Activated naive CD4-positive, alpha-beta T cell treated with anti-CD3 and anti-CD28 coated beads for 36 hours (primary cell): ENCODE measurements around the gene CARHSP1. TPM values are rescaled to one million over a fixed set of nuclear protein-coding genes. Genes with fewer than 3 reads are reported as not detected.
A peak's percentile ranks its signal among the peaks of the same experiment; 100 is the strongest.

Source experiments
- CTCF ChIA-PET: fragments of 350-600 bp; sonication (Branson Sonifier 250); formaldehyde crosslinking; loops from one replicate; lab custom pipeline; 2021; ENCODE audit warnings: antibody characterized with exemption; lab: Charles Lee
- DNase-seq: peaks from one replicate; pipeline ENCODE4 v3.0.0-alpha.2; 2020
- H3K27ac Mint-ChIP-seq: one replicate; pipeline ENCODE4 v1.8.0; 2021; ENCODE audit warnings: mild to moderate bottlenecking, mixed read lengths
- H3K27me3 Mint-ChIP-seq: one replicate; pipeline ENCODE4 v1.8.0; 2021; ENCODE audit warnings: low read depth, mixed read lengths
- H3K36me3 Mint-ChIP-seq: one replicate; pipeline ENCODE4 v1.8.0; 2021; ENCODE audit warnings: low read depth, mixed read lengths
- H3K4me1 Mint-ChIP-seq: one replicate; pipeline ENCODE4 v1.8.0; 2021; ENCODE audit warnings: low read depth, mixed read lengths
- H3K4me3 Mint-ChIP-seq: one replicate; pipeline ENCODE4 v1.8.0; 2021; ENCODE audit warnings: mild to moderate bottlenecking, moderate library complexity, mixed read lengths
- H3K9me3 Mint-ChIP-seq: one replicate; pipeline ENCODE4 v1.8.0; 2021; ENCODE audit warnings: mixed read lengths
- intact Hi-C: fragments of 100-400 bp; cut with micrococcal nuclease; formaldehyde crosslinking; loops from one replicate; pipeline ENCODE4 v1.15.1; 2023
- total RNA-seq, 2 experiments: library from RNA; stranded (reverse); gene quantifications; one replicate each; pipeline ENCODE4 v1.2.3, GENCODE V29; 2021

Gene CARHSP1
- total RNA-seq, 2 experiments from 2014 or later, result 46.5 to 49.6 TPM

DNA sequence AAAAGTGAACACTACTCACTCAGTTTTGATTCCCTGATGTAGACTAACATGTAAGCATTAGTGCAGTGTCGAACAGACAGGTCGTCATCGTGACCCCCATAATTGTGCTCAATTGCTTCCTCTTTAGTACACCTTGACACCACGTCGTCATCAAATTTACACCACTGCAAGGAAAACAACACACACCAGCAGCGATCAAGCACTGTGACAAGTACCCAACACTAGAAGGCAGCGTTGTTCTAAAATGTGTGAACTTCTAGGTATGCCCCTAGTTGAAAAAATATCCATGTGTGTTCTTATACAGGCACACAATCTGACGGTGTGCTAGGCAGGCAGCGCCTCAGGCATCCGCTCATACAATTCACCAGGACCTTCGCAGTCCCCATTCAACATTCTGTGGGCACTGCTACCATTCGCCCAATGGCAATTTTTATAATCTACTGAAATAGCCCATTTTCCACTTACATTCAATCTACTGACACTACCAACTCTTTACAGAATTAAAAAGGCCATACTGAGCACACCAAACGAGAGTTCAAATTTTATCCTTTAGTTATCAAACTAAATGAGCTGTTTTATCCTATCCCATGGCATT, 36.5 kb upstream of the CARHSP1 start:
- intact Hi-C loops, result loop anchor here (1.0 to 5.0 kb wide), 2 partner anchors 31 to 102 kb away; no protein-coding TSS in a partner anchor
- H3K36me3 Mint-ChIP-seq, result peaks cover 48% of the 10 kb centered on the region
- peak; percentile 26 for DNase-seq
- H3K27ac Mint-ChIP-seq, result no peak overlapping the region
- peaks cover 14% of the 10 kb centered on the region for H3K4me1 Mint-ChIP-seq
- H3K9me3 Mint-ChIP-seq, result no peaks in the 10 kb centered on the region
- H3K4me3 Mint-ChIP-seq, result no peak overlapping the region
- no peaks in the 10 kb centered on the region for H3K27me3 Mint-ChIP-seq
- CTCF ChIA-PET, result interaction anchor here (1.3 kb wide), 2 partner anchors 30 to 41 kb away, joined by 3 to 14 read pairs; no protein-coding TSS in a partner anchor

DNA sequence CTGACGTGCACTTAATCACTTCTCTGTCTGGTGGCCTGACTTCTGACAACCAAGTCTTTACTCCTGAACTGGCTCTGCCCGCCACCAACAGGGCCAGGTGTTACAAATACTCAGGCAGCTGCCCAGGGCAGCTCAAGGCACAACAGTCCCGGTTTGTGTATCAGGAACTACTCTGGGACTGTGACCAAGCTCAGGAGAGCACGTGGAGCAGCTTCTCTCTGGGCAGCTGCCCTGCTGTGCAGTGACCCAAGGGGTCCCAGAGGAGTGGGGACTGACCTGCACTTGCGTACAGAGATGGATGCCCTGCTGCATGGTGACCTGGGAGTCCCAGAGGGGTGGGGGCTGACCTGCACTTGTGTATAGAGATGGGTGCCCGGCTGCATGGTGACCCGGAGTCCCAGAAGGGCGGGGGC, 35.2 kb upstream of the CARHSP1 start:
- CTCF ChIA-PET, result interaction anchor here (0.9 to 1.5 kb wide), 3 partner anchors 10 to 105 kb away, joined by 3 to 5 read pairs (median 3); no protein-coding TSS in a partner anchor
- no peaks in the 10 kb centered on the region for H3K27me3 Mint-ChIP-seq
- H3K4me1 Mint-ChIP-seq, result peaks cover 7% of the 10 kb centered on the region
- no peaks in the 10 kb centered on the region for H3K9me3 Mint-ChIP-seq
- intact Hi-C loops, result no loop called here
- no peak overlapping the region for H3K4me3 Mint-ChIP-seq
- no peak for DNase-seq
- H3K27ac Mint-ChIP-seq, result no peak overlapping the region
- H3K36me3 Mint-ChIP-seq, result peaks cover 53% of the 10 kb centered on the region

DNA sequence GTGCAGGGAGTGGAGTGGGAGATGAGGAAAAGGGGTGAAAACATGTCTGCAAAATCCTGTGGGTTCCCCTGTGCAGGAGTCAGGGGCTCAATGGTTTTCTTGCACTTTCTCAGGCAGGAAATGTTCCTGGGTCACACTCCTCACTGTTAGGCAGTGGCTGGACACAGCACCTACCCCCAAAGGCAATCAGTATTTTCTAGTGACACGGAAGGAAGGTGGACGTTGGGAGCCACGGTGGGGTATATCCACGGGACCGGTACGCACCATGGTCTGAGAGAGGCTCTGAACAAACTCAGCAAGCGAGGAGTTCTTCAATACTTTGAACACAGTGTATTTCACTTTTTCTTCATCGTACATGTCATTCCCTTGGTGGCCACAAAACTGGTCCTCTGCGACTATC, 34.2 kb upstream of the CARHSP1 start:
- Mint-ChIP-seq H3K36me3 (peaks cover 56% of the 10 kb centered on the region), H3K4me3 (no peak overlapping the region), H3K27me3 (no peaks in the 10 kb centered on the region), H3K9me3 (no peaks in the 10 kb centered on the region), H3K4me1 (peaks cover 7% of the 10 kb centered on the region), H3K27ac (no peak overlapping the region)
- intact Hi-C loops, result no loop called here
- CTCF ChIA-PET, result interaction anchor here (2.2 kb wide), 1 partner anchor 33 kb away, joined by 14 read pairs; no protein-coding TSS in a partner anchor
- no peak for DNase-seq

DNA sequence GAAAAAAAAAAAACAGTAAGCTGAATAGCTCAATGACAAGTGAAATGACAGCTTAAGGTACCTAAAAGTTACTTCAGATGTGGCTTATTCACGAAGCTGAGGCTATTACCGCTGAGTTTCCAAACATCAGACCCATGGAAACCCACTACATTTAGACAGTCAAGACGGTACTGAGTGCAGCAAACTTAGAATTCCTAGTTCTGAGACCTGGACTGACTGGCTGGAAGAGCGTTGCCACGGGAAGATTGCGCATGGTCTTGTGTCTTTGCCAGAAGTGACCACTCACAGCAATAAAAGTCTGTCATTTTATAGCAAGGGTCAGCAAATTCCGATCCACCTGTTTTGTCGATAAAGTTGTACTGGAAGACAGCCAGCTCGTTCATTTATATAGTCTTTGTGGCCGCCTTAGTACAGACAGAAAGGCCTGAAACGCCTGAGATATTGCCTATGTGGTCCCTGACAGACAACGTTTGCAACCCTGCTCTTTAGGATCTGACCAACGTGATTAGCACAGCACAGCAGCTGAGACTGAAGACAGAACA, 32.6 kb upstream of the CARHSP1 start:
- CTCF ChIA-PET, result interaction anchor here (0.8 to 2.2 kb wide), 4 partner anchors 12 to 111 kb away, joined by 3 to 14 read pairs (median 7); no protein-coding TSS in a partner anchor

DNA sequence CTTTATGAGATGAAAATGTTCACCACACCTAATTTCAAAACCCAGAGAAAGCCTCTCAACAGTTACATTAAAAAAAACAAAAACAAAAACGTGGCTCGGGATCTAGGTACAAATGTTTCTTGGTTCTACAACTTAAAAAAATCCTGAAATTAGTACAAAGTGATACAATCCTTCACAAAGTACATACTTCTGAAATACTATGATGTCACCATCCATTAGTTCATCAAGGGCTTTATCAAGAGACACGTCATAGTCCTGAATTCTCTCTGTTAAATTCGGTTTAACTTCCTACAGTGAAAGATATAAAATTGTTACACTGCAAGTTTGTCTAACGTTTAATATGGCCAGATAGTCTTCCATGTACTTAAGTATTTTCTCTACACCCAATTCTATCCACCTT, 31.5 kb upstream of the CARHSP1 start:
- Mint-ChIP-seq H3K27me3 (no peaks in the 10 kb centered on the region), H3K36me3 (peaks cover 54% of the 10 kb centered on the region)
- intact Hi-C loops, result no loop called here

More for the DNA sequence above, 32.6 kb upstream of the CARHSP1 start:
- H3K27ac Mint-ChIP-seq, result peak overlapping the region; percentile 27
- H3K27me3 Mint-ChIP-seq, result no peaks in the 10 kb centered on the region
- DNase-seq, result no peak
- intact Hi-C loops, result no loop called here
- H3K4me1 Mint-ChIP-seq, result no peaks in the 10 kb centered on the region
- H3K4me3 Mint-ChIP-seq, result no peak overlapping the region
- H3K36me3 Mint-ChIP-seq, result peaks cover 58% of the 10 kb centered on the region
- H3K9me3 Mint-ChIP-seq, result no peaks in the 10 kb centered on the region

DNA sequence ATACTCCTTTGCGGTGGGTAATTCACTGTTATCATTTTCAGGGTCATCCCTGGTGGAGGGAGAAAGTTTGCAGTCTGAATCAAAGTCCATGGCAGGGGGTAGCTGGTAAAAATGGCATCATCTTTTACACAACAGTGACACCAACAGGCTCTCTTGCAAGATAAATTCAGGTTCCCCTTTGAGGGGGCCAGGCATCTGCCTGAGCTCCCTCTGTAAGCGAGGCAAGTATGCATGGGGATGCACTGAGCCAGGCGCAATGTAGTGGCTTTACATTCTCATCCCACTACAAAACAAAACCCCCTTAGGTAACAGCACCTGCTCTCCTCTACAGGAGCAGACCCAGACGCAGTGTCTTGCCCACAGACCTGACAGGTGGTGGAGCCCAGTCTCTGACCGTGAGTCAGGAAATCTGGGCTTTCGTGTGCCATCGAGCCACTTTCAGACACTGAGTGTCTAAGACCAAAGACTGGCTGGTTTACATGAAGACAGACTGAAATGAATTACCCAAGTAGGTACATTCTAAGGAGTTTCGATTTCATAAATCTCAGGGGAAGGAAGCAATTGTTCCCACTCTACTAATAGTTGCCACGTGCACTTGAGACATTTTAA, 31.0 kb upstream of the CARHSP1 start:
- no peak overlapping the region for H3K4me3 Mint-ChIP-seq
- peaks cover 55% of the 10 kb centered on the region for H3K36me3 Mint-ChIP-seq
- no peak overlapping the region for H3K27ac Mint-ChIP-seq
- CTCF ChIA-PET, result interaction anchor here (0.6 to 1.5 kb wide), 5 partner anchors 14 to 90 kb away, joined by 3 to 6 read pairs (median 3); no protein-coding TSS in a partner anchor
- no peaks in the 10 kb centered on the region for H3K4me1 Mint-ChIP-seq
- H3K9me3 Mint-ChIP-seq, result no peaks in the 10 kb centered on the region
- H3K27me3 Mint-ChIP-seq, result no peaks in the 10 kb centered on the region
- intact Hi-C loops, result no loop called here
- DNase-seq, result no peak

More for the DNA sequence above, 31.5 kb upstream of the CARHSP1 start:
- Mint-ChIP-seq H3K4me1 (no peaks in the 10 kb centered on the region), H3K27ac (no peak overlapping the region), H3K9me3 (no peaks in the 10 kb centered on the region), H3K4me3 (no peak overlapping the region)
- CTCF ChIA-PET, result interaction anchor here (0.6 to 1.5 kb wide), 5 partner anchors 11 to 91 kb away, joined by 3 to 6 read pairs (median 3); no protein-coding TSS in a partner anchor
- DNase-seq, result no peak

DNA sequence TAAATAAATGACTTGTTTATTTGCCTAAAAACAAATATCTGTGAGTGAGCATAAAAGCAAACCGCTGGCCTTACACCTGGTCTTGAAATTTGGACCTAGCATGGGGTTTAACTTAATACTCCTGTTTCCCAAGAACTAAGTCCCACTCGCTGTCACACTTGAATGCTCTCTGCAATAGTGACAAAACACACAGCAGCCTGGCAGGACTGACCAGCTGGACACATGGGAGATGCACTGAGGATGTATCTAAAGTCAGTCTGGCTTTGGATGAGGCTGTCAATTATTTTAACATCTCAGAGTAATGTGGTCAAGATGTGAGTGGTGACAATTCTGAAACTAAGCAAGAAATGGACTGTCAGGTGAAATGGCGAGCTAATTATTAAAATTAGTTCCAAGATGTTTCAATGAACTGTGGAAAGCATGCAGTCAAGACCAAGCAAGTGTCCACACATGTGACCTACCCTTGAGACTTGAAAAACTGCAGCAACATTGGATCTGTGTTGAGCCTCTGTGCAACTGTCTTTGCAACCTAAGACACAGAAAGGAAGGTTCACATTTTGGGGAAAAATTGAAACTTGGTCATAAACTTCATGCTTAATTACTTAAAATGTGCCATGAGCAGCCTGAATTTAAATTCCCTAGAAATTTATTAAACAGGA, 30.0 kb upstream of the CARHSP1 start:
- no peaks in the 10 kb centered on the region for H3K4me1 Mint-ChIP-seq
- peaks cover 56% of the 10 kb centered on the region for H3K36me3 Mint-ChIP-seq
- no peak overlapping the region for H3K4me3 Mint-ChIP-seq
- DNase-seq, result no peak
- no peaks in the 10 kb centered on the region for H3K9me3 Mint-ChIP-seq
- CTCF ChIA-PET, result interaction anchor here (0.6 to 2.2 kb wide), 3 partner anchors 37 to 133 kb away, joined by 3 to 6 read pairs (median 4); no protein-coding TSS in a partner anchor
- intact Hi-C loops, result no loop called here
- H3K27ac Mint-ChIP-seq, result peak overlapping the region; percentile 50
- no peaks in the 10 kb centered on the region for H3K27me3 Mint-ChIP-seq

DNA sequence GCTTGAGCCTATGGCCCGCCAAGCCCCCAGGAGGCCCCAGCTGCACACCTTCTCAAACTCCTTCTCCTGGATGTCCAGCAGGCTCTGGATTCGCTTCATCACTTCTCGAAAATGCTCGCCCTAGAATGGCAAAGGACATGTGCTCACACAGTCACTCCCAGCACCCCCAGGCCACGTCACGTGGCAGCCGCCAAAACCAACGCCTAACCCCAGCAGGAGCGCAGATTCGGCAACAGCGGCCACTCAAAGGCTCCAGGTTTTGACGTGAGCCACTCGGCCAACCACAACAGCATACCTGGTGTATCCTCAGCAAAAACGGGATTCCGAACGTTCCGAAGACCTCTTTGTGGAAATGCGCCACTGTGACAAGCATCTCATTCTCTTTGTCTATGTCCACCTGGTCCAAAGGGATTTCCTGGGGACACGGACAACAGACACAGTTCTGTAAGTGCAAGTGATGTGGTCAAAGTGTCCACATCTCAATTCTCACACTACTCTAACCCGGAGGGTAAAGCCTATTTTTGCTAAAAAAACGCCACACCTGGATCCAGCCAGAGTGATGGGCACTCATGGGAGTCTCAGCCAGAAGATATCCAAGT, 26.0 kb upstream of the CARHSP1 start:
- peaks cover 2% of the 10 kb centered on the region for H3K4me1 Mint-ChIP-seq
- intact Hi-C loops, result no loop called here
- DNase-seq, result no peak
- no peak overlapping the region for H3K27ac Mint-ChIP-seq
- CTCF ChIA-PET, result interaction anchor here (0.6 to 3.2 kb wide), 2 partner anchors 14 to 31 kb away, joined by 3 to 12 read pairs; partner anchors contain the start of gene LITAFD
- no peaks in the 10 kb centered on the region for H3K9me3 Mint-ChIP-seq
- H3K27me3 Mint-ChIP-seq, result no peaks in the 10 kb centered on the region
- no peak overlapping the region for H3K4me3 Mint-ChIP-seq
- H3K36me3 Mint-ChIP-seq, result peaks cover 52% of the 10 kb centered on the region

DNA sequence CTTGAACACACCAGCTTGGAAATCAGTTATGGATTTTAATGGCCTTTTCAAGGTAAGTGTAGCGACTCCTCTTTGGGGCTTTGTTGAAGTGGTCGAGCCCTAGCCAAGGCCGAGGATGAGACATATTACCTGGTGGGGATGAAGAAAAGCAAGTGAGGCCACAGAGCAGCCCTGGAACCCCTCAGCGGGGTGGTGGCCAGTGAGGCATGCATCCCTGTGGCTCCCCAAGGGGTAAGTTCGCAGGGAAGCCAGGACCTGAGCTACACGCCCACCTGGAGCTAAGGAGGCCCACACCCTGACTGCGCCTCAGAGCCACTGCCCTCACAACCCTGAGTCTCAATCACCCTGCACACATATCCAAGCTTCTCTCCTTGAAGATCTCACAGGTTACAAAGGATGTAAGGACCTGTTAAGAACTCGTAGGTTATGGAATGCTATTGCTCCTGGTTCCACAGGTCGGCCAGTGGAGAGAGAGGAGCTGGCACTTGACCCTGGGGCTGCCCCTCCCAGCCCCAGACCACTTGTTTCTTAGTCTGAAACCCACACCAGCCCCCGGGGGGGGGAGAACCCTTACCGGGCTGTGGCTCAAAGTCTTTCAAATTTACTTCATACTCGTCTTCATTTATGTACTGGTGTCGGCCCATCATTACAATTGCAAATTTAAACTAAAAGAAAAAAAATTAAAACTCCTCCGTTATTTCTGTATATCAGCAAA, 25.3 kb upstream of the CARHSP1 start:
- Mint-ChIP-seq H3K27ac (no peak overlapping the region), H3K4me1 (peaks cover 2% of the 10 kb centered on the region), H3K27me3 (no peaks in the 10 kb centered on the region), H3K4me3 (no peak overlapping the region), H3K9me3 (no peaks in the 10 kb centered on the region), H3K36me3 (peaks cover 51% of the 10 kb centered on the region)
- intact Hi-C loops, result no loop called here
- no peak for DNase-seq
- CTCF ChIA-PET, result interaction anchor here (0.8 to 1.0 kb wide), 2 partner anchors 10 to 14 kb away, joined by 3 read pairs; no protein-coding TSS in a partner anchor

DNA sequence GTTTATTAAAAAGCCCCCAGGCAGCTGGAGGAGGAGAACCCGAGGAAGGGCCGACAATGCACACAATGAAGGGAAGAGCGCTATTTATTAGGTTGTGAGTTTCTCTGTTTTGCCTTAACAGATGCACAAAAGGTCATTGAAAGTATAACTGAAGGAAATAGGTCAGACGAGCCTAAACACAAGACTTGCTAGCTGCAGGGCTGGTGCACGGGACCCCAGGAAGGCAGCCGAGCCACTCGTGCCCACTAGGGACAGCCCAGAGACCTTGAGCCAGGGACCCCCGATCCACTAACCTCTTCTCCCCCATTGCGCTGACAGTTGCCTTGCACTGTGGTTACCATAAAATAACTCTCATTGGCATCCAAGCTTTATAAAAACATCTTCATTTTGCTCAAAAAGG, 24.6 kb upstream of the CARHSP1 start:
- Mint-ChIP-seq H3K36me3 (peaks cover 48% of the 10 kb centered on the region), H3K27ac (peak overlapping the region; percentile 24), H3K27me3 (no peaks in the 10 kb centered on the region), H3K9me3 (no peaks in the 10 kb centered on the region), H3K4me1 (peaks cover 2% of the 10 kb centered on the region), H3K4me3 (no peak overlapping the region)
- CTCF ChIA-PET, result interaction anchor here (0.8 to 1.0 kb wide), 2 partner anchors 11 to 14 kb away, joined by 3 read pairs; no protein-coding TSS in a partner anchor
- intact Hi-C loops, result no loop called here
- DNase-seq, result no peak

DNA sequence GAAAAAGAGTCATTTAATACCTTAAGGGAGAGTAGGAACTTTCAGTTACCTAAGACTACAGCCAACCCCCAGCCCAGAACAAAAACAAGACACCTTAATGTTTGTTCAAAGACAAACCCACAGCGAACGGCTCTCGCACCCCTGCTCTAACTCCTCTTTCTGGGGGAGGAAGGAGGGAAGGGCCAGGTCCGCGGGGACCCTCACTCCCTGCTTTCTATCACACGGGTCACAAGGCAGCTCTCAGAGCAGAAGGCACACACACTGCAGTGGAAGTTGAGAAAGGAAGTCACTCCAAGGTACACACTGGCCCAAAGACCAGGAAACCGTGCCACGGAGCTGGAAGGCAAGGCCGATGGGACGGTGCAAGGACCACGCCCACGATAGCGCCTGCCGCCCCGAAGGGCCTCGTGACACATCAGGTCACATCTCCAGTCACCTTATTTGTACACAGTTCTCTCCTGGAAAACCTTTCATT, 23.3 kb upstream of the CARHSP1 start:
- Mint-ChIP-seq H3K4me3 (no peak overlapping the region), H3K36me3 (peaks cover 39% of the 10 kb centered on the region), H3K4me1 (peaks cover 2% of the 10 kb centered on the region), H3K27ac (peak overlapping the region; percentile 75), H3K27me3 (no peaks in the 10 kb centered on the region), H3K9me3 (no peaks in the 10 kb centered on the region)
- no peak for DNase-seq
- CTCF ChIA-PET, result interaction anchor here (0.9 to 1.3 kb wide), 2 partner anchors 10 to 12 kb away, joined by 3 read pairs; partner anchors contain the start of gene LITAFD
- intact Hi-C loops, result no loop called here
